Psoas muscle (tissue), 8 donors: ENCODE measurements around the gene RAD9A. TPM values are rescaled to one million over a fixed set of nuclear protein-coding genes. Genes with fewer than 3 reads are reported as not detected.

Experiments used
- ATAC-seq, 4 donors: fragments of 200-7000 bp; cut with Tn5 transposase; one replicate each; pipeline ENCODE4 v1.9.1; 2020; ENCODE audit warnings: moderate library complexity in 3 of 4, mild to moderate bottlenecking in 2 of 4
- DNase-seq, 2 donors: peaks; one replicate each; pipeline ENCODE4 v3.0.0-alpha.2; 2020
- H3K27ac ChIP-seq: fragments of 200-600 bp; one replicate; pipeline ENCODE4 v1.8.0; 2022
- H3K27me3 ChIP-seq, 3 donors: fragments of 200-600 bp in 1 of 3; one replicate each; pipeline versions ENCODE4 v1.6.1 to v1.8.0; 2013 to 2022; ENCODE audit warnings: low read length in 2 of 3, mild to moderate bottlenecking in 2 of 3, moderate library complexity in 1 of 3; ENCODE audit not compliant: insufficient read depth in 3 of 3
- H3K36me3 ChIP-seq, 2 donors: fragments of 200-600 bp in 1 of 2; one replicate each; pipeline versions ENCODE4 v1.6.1 to v1.8.0; 2013 to 2022; ENCODE audit warnings: low read depth in 1 of 2, mild to moderate bottlenecking in 1 of 2, moderate library complexity in 1 of 2; ENCODE audit not compliant: insufficient read depth in 1 of 2
- H3K4me1 ChIP-seq: fragments of 200-600 bp; one replicate; pipeline ENCODE4 v1.8.0; 2022
- H3K4me3 ChIP-seq: fragments of 200-600 bp; one replicate; pipeline ENCODE4 v1.8.0; 2022; ENCODE audit warnings: mild to moderate bottlenecking
- H3K9me3 ChIP-seq: fragments of 200-600 bp; one replicate; pipeline ENCODE4 v1.8.0; 2022
- CTCF ChIP-seq: fragments of 200-600 bp; IDR thresholded peaks from one replicate; pipeline ENCODE4 v1.8.0; 2022; ENCODE audit warnings: antibody characterized with exemption
- WGBS, 3 donors: extraction: QIAGEN DNeasy Blood & Tissue Kit; methylation state at CpG; one replicate each; pipeline versions ENCODE4 v1.1.6 to v1.1.7; 2013; 5-methylcytosine and 5-hydroxymethylcytosine counted together
- intact Hi-C, 2 donors: fragments of 100-400 bp; cut with DNase I; formaldehyde crosslinking; loops; one replicate each; pipeline versions ENCODE4 v1.11.0 to v1.14.2; 2022
- polyA plus RNA-seq, 3 donors: library from polyadenylated mRNA; stranded (reverse); fragments of 200-250 nt; gene quantifications; one replicate each; pipeline ENCODE4 v1.2.3, GENCODE V29; 2013
- total RNA-seq, 4 donors: library from RNA; stranded (reverse); fragmentation: NEBNext Ultra II Directional in 2 of 4; extraction: Animal tissue kit (Norgen Biotek cat#: 25700) in 2 of 4; gene quantifications; one replicate each; pipeline versions ENCODE4 v1.2.1 to v1.2.4, GENCODE V29; 2021 to 2023
- donor health status: healthy with polysubstance abuse.
- donor health status: DM: no; HTN: no; CAD: no; lungs with moderate emphysema.
- donor health status: Bipolar disorder and iron deficiency.
- donor health status: healthy.
- donor health status: DM: yes; HTN: yes; CAD: no.
- donor health status: DM: no; HTN: no; CAD: no.
- donor health status: DM: no; HTN: no; CAD: no.
- donor health status: DM: yes; HTN: yes; CAD: no.

Gene RAD9A
- total and polyA plus RNA-seq, 7 donors: 1.8 to 12.3 (median 6.7) TPM

DNA sequence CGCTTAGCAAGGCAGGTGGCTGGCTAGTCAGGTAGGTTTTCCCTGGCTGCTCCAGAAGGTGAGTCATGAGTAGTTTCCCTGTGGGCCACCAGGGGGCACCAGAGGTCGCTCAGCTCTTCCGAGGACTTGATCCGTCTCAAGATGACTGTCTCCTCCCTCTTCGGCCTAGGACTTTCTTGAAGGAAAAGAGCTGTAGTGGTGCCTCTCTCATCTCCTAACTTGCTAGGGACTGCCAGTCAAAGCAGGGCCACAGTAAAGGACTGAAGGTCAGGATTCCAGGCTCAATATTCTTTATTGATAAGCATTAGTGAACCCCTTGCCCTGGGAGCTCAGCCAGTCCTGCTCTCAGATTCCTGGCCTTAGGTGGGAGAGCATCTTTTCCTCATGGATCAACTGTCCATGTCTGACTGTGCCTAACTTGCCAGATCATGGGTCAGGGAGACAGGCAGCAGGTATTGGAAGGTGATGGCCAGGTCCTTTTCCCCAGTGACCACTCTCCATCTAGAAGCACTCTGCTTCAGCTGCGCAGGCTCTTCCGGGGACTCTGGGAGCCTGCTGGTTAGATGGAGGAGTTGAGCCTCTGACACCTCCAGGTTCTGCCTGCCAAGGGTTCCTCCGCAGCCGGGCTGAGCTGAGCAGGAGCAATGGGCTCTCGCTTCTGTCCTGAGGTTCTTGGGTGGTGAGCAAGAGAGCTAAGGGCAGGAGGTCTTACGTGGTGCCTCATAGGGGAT lies 40.3 kb upstream of the RAD9A start:
- Histone ChIP-seq H3K36me3 (no peaks in the 10 kb centered on the region), H3K27ac (peak overlapping the region; percentile 99), H3K27me3 (no peaks in the 10 kb centered on the region), H3K4me3 (peak overlapping the region; percentile 81), H3K9me3 (no peaks in the 10 kb centered on the region), H3K4me1 (peaks cover 47% of the 10 kb centered on the region)
- DNase-seq (peak; percentile 62 to 80), ATAC-seq (peak in 3 of 4 donors; percentile 44 to 49 (median 49))
- WGBS, 3 donors: 49 to 54% (median 50%) methylated on average over 11 of the region's 11 CpGs
- peak; percentile 94 for TF ChIP-seq CTCF
- intact Hi-C loops: no loop called here

DNA sequence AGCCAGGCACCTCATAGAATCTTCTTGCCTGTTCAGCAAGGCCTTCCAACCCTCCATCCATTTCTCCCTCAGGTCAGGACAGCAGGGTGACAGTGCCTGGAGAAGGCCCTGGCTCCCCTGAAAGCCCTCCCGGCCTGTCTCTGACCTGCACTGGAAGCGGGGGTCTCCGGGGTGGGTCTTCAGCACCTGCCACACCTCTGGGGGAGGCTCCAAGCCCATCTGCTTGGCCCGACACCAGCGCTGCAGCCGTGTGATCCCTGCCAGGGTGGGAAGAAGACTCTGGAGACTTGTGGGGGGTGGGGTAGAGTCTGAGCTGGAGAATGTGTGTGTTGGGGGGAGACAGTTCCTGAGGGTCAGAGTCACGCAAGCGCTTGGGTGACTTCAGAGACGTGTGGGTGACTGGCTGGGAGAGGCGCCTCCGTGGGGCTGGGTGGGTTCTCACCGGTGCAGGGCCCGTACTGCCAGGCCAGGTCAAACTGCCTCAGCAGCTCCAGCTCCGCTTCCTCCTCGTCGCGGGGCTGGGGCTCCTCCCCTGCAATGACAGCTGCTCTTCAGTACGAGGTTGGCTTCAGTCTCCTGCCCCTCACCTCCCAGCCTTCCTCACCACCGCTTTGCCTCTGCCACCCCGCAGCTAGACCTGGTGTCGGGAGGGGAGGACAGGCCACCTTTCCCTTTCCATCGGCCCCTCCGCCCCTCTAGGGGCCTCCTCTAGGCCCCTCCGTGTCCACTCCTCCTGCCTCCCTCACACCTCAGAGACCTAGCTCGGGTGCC lies 39.1 kb upstream of the RAD9A start:
- Histone ChIP-seq H3K9me3 (no peaks in the 10 kb centered on the region), H3K27me3 (no peaks in the 10 kb centered on the region), H3K36me3 (no peaks in the 10 kb centered on the region), H3K4me1 (peaks cover 54% of the 10 kb centered on the region), H3K27ac (peak overlapping the region; percentile 99), H3K4me3 (peak overlapping the region; percentile 81)
- intact Hi-C loops: no loop called here
- ATAC-seq: peak; percentile 21 to 50 (median 40)
- no peak for TF ChIP-seq CTCF
- no peak for DNase-seq
- 5 to 6% (median 5%) methylated on average over 22 to 25 of the region's 25 CpGs for WGBS, 3 donors

DNA sequence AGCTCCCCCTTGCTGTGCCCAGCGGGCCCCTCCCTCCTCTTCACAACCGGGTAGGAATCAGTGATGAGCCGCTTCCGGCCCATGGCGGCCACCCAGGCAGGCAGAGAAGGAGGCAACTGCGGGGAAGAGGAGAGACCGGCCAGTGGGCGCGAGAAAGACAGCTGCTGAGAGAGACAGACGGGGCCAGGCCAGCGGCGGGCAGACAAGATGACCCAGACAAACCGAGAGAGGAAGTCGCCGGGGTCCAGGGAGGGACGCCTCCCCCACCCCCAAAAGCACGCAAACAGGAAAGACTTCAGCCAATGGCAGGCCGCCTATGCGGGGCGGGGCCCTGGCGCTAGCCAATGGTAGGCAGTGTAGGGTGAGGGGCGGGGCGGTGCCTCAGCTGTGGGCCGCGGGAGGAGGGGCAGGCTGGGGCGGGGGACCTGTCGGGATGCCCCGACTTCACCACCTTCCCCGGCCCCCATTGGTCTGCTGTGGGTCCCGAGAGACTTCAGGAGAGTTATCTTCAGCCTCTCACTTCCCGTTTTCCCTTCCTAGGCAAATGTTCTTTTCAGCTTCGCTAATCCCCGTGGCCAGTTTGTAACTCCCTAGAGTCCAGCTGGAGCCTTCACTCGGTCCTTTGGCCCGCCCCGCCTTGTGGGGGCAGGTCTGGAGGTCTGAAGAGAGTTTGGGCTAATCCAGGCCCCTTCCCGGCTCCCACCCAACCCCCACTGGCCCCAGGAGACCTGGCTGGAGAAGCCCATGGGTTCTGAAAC lies 38.3 kb upstream of the RAD9A start, which contains the start of gene POLD4:
POLD4 (minus strand) TSS at position 230 of the 758 bp plus-strand sequence; CDS start at position 83, 147 bp downstream.
- Histone ChIP-seq H3K9me3 (no peaks in the 10 kb centered on the region), H3K27ac (peak within 1 kb of the TSS; percentile 99), H3K36me3 (no peaks in the 10 kb centered on the region), H3K4me3 (peak within 1 kb of the TSS; percentile 81), H3K27me3 (no peaks in the 10 kb centered on the region), H3K4me1 (peaks cover 57% of the 10 kb centered on the region)
- WGBS, 3 donors: 0 to 2% (median 0%) methylated on average over 34 to 37 of the region's 37 CpGs
- intact Hi-C loops: no loop called here
- TF ChIP-seq CTCF: no peak
- peak; percentile 90 to 92 (median 90) for ATAC-seq
- DNase-seq: peak; percentile 99 to 100

DNA sequence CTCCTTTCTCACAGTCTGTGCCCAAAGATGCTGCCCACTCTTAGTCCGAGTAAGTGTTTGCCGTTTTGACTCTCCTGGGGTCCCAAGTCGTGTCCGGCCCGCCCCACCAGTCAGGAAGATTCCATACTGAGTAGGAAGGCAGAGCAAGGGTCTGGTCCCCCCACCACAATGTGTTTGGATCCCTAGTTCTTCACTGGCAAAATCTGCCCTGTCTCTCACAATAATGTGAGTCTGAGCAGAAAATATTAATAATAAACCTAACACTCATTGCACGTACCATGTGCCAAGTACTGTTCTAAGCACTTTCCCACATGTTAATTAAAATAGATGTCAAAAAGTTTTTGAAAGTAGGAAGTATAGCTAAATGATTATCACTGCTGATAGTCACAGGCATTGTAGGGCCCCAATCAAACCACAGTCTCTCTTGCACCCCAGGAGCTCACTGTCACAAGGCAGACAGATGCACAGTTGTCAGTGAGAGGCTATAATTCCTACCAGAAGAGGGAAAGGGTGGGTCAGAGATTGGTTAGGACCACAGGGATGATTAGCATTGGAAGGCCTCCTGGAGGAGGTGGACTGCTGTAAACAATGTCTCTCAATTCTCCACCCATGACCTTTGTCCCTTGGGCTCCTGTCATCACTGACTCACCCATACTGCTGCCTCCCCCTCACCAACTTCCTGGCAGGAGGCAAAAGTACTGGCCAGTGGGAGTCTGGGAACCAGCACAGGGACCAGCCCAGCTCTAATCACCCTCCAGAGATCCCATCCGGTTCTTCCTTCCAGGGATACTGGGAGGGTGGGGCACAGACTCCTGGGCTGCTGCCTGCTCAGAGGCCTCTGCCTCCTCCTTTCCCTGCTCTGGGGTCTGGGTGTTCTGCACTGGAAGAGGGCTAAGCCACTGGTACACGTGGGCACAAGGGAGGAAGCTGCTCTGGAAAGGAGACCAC lies 37.4 kb upstream of the RAD9A start:
- Histone ChIP-seq H3K9me3 (no peaks in the 10 kb centered on the region), H3K4me1 (peaks cover 57% of the 10 kb centered on the region), H3K27me3 (no peaks in the 10 kb centered on the region), H3K36me3 (no peaks in the 10 kb centered on the region), H3K4me3 (peak overlapping the region; percentile 81), H3K27ac (peak overlapping the region; percentile 99)
- WGBS, 3 donors: 12 to 14% (median 13%) methylated on average over 7 to 8 of the region's 8 CpGs
- no peak for TF ChIP-seq CTCF
- DNase-seq: peak; percentile 78 to 82
- intact Hi-C loops: no loop called here
- peak in 3 of 4 donors; percentile 2 to 34 (median 26) for ATAC-seq
